ENCODE data around the gene PNPLA6.

The PNPLA6 gene

GRCh38 chr19:7504684-7505083 is 30.8 kb upstream of the PNPLA6 start:
- H3K4me3 ChIP-seq (ENCODE audit: low read depth, low read length) = no peak overlapping the region
- no peak for DNase-seq (ENCODE audit: low read depth)
- TF ChIP-seq MAX (IDR thresholded peaks at IDR 0.05; ENCODE audit: low read depth, low read length) (no peak), POLR2A (IDR thresholded peaks at IDR 0.05; ENCODE audit: extremely low read depth, insufficient read length) (no peak), MYC (IDR thresholded peaks at IDR 0.05; ENCODE audit: low read depth, low read length) (no peak)
- TF ChIP-seq, protein P1, sequence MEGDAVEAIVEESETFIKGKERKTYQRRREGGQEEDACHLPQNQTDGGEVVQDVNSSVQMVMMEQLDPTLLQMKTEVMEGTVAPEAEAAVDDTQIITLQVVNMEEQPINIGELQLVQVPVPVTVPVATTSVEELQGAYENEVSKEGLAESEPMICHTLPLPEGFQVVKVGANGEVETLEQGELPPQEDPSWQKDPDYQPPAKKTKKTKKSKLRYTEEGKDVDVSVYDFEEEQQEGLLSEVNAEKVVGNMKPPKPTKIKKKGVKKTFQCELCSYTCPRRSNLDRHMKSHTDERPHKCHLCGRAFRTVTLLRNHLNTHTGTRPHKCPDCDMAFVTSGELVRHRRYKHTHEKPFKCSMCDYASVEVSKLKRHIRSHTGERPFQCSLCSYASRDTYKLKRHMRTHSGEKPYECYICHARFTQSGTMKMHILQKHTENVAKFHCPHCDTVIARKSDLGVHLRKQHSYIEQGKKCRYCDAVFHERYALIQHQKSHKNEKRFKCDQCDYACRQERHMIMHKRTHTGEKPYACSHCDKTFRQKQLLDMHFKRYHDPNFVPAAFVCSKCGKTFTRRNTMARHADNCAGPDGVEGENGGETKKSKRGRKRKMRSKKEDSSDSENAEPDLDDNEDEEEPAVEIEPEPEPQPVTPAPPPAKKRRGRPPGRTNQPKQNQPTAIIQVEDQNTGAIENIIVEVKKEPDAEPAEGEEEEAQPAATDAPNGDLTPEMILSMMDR (IDR thresholded peaks at IDR 0.05; ENCODE audit: low read depth, low read length) = no peak

- H3K4me3 ChIP-seq (ENCODE audit: low read depth, low read length) = no peak overlapping the region
- no peak for TF ChIP-seq POLR2A (IDR thresholded peaks at IDR 0.05; ENCODE audit: extremely low read depth, insufficient read length)
- TF ChIP-seq MYC (IDR thresholded peaks at IDR 0.05; ENCODE audit: low read depth, low read length) = no peak
- TF ChIP-seq, protein P1 (IDR thresholded peaks at IDR 0.05; ENCODE audit: low read depth, low read length) = no peak
- TF ChIP-seq MAX (IDR thresholded peaks at IDR 0.05; ENCODE audit: low read depth, low read length) = no peak
- no peak for DNase-seq (ENCODE audit: low read depth)
Measured at GRCh38 chr19:7505288-7505681, 30.2 kb upstream of the PNPLA6 start.

- no peak overlapping the region for H3K4me3 ChIP-seq (ENCODE audit: low read depth, low read length)
- DNase-seq (ENCODE audit: low read depth) = no peak
- TF ChIP-seq MAX (IDR thresholded peaks at IDR 0.05; ENCODE audit: low read depth, low read length) (peak; percentile 36; the same call in 1 of the 2 replicates), POLR2A (IDR thresholded peaks at IDR 0.05; ENCODE audit: extremely low read depth, insufficient read length) (no peak)
- TF ChIP-seq, protein P1 (IDR thresholded peaks at IDR 0.05; ENCODE audit: low read depth, low read length) = no peak
Measured at GRCh38 chr19:7505682-7506384, 29.7 kb upstream of the PNPLA6 start.

- DNase-seq (ENCODE audit: low read depth) = peak; percentile 73
- TF ChIP-seq MAX (IDR thresholded peaks at IDR 0.05; ENCODE audit: low read depth, low read length) (no peak), POLR2A (IDR thresholded peaks at IDR 0.05; ENCODE audit: extremely low read depth, insufficient read length) (no peak), MYC (IDR thresholded peaks at IDR 0.05; ENCODE audit: low read depth, low read length) (no peak)
- TF ChIP-seq, protein P1 (IDR thresholded peaks at IDR 0.05; ENCODE audit: low read depth, low read length) = no peak
- H3K4me3 ChIP-seq (ENCODE audit: low read depth, low read length) = no peak overlapping the region
Measured at GRCh38 chr19:7506385-7507328, 28.9 kb upstream of the PNPLA6 start.

- H3K4me3 ChIP-seq (ENCODE audit: low read depth, low read length) = no peak overlapping the region
- TF ChIP-seq MYC (IDR thresholded peaks at IDR 0.05; ENCODE audit: low read depth, low read length) (no peak), POLR2A (IDR thresholded peaks at IDR 0.05; ENCODE audit: extremely low read depth, insufficient read length) (no peak), MAX (IDR thresholded peaks at IDR 0.05; ENCODE audit: low read depth, low read length) (no peak)
- TF ChIP-seq, protein P1 (IDR thresholded peaks at IDR 0.05; ENCODE audit: low read depth, low read length) = no peak
Measured at GRCh38 chr19:7507884-7508283, 27.6 kb upstream of the PNPLA6 start.

More at GRCh38 chr19:7507884-7508283, 27.6 kb upstream of the PNPLA6 start:
- peak; percentile 69 for DNase-seq (ENCODE audit: low read depth)
